Stimulated activated CD4-positive, alpha-beta T cell treated with anti-CD3 and anti-CD28 coated beads, Interleukin-2, amount 100 ng/mL, for 4 hours (primary cell): ENCODE data around the gene THRB.

Experiments
- DNase-seq: peaks from one replicate; pipeline ENCODE4 v3.0.0-alpha.2; 2020; ENCODE audit warnings: low read depth

THRB gene

GRCh38 chr3:24351779-24352469, 142.7 kb downstream of the THRB start:
- DNase-seq, result no peak

- no peak for DNase-seq
Measured at GRCh38 chr3:24349367-24350019, 145.2 kb downstream of the THRB start.

- DNase-seq, result no peak
Measured at GRCh38 chr3:24348348-24348747, 146.3 kb downstream of the THRB start.

- no peak for DNase-seq
Measured at GRCh38 chr3:24344784-24345439, 149.7 kb downstream of the THRB start.

GRCh38 chr3:24343084-24343783, 151.4 kb downstream of the THRB start:
- no peak for DNase-seq

- no peak for DNase-seq
Measured at GRCh38 chr3:24342275-24342674, 152.4 kb downstream of the THRB start.

GRCh38 chr3:24341668-24342067, 153.0 kb downstream of the THRB start:
- no peak for DNase-seq

- no peak for DNase-seq
Measured at GRCh38 chr3:24340966-24341365, 153.7 kb downstream of the THRB start.

- no peak for DNase-seq
Measured at GRCh38 chr3:24340161-24340560, 154.5 kb downstream of the THRB start.

GRCh38 chr3:24339266-24339825, 155.3 kb downstream of the THRB start:
- no peak for DNase-seq

GRCh38 chr3:24338409-24339130, 156.1 kb downstream of the THRB start:
- no peak for DNase-seq

- no peak for DNase-seq
Measured at GRCh38 chr3:24336101-24336500, 158.5 kb downstream of the THRB start.

- no peak for DNase-seq
Measured at GRCh38 chr3:24332092-24332491, 162.6 kb downstream of the THRB start.

- DNase-seq, result no peak
Measured at GRCh38 chr3:24323272-24323671, 171.4 kb downstream of the THRB start.

GRCh38 chr3:24320601-24321000, 174.0 kb downstream of the THRB start:
- no peak for DNase-seq

- DNase-seq, result no peak
Measured at GRCh38 chr3:24318677-24319287, 175.9 kb downstream of the THRB start.

- no peak for DNase-seq
Measured at GRCh38 chr3:24316887-24317383, 177.7 kb downstream of the THRB start.

GRCh38 chr3:24315971-24316370, 178.7 kb downstream of the THRB start:
- no peak for DNase-seq

GRCh38 chr3:24315356-24315755, 179.3 kb downstream of the THRB start:
- DNase-seq, result no peak

GRCh38 chr3:24311881-24312280, 182.8 kb downstream of the THRB start:
- DNase-seq, result no peak

GRCh38 chr3:24310887-24311286, 183.8 kb downstream of the THRB start:
- no peak for DNase-seq
